Glutamatergic neuron (in vitro differentiated cells): ENCODE data around the gene CHCHD10. TPM values are rescaled to one million over a fixed set of nuclear protein-coding genes. Genes with fewer than 3 reads are reported as not detected.

ENCODE experiments used
- DNase-seq: peaks from one replicate; pipeline ENCODE4 v3.0.0; 2022
- H3K27ac Mint-ChIP-seq: one replicate; pipeline ENCODE4 v1.8.0; 2020; ENCODE audit warnings: mild to moderate bottlenecking, mixed read lengths, inconsistent platforms; ENCODE audit not compliant: unreplicated experiment
- H3K27me3 Mint-ChIP-seq: one replicate; pipeline ENCODE4 v1.8.0; 2020; ENCODE audit warnings: mild to moderate bottlenecking, moderate library complexity, mixed read lengths, inconsistent platforms; ENCODE audit not compliant: unreplicated experiment
- H3K36me3 Mint-ChIP-seq: one replicate; pipeline ENCODE4 v1.8.0; 2020; ENCODE audit warnings: mild to moderate bottlenecking, mixed read lengths, inconsistent platforms; ENCODE audit not compliant: unreplicated experiment
- H3K4me1 Mint-ChIP-seq: one replicate; pipeline ENCODE4 v1.8.0; 2020; ENCODE audit warnings: mild to moderate bottlenecking, low read depth, mixed read lengths, inconsistent platforms; ENCODE audit not compliant: unreplicated experiment
- H3K4me3 Mint-ChIP-seq: one replicate; pipeline ENCODE4 v1.8.0; 2020; ENCODE audit warnings: mild to moderate bottlenecking, mixed read lengths, inconsistent platforms; ENCODE audit not compliant: unreplicated experiment
- H3K9me3 Mint-ChIP-seq: one replicate; pipeline ENCODE4 v1.8.0; 2020; ENCODE audit warnings: mild to moderate bottlenecking, moderate library complexity, mixed read lengths, inconsistent platforms; ENCODE audit not compliant: unreplicated experiment
- CTCF ChIP-seq: fragments of 200-600 bp; sonication (generic); IDR thresholded peaks from one replicate; pipeline ENCODE4 v1.5.0; 2021; ENCODE audit not compliant: partially characterized antibody, unreplicated experiment
- total RNA-seq: library from RNA; stranded (reverse); fragmentation: NEBNext Ultra II Directional; extraction: Animal tissue kit (Norgen Biotek cat#: 25700); gene quantifications from one replicate; pipeline ENCODE4 v1.2.1, GENCODE V29; 2021; ENCODE audit not compliant: unreplicated experiment

Gene CHCHD10
- total RNA-seq, 1 donor from 2014 or later = 35.9 TPM

GRCh38 chr22:23760056-23760455 lies 7.7 kb downstream of the CHCHD10 start:
- TF ChIP-seq CTCF = no peak
- Mint-ChIP-seq H3K4me3 (no peak overlapping the region), H3K4me1 (no peaks in the 10 kb centered on the region), H3K36me3 (no peaks in the 10 kb centered on the region), H3K9me3 (no peaks in the 10 kb centered on the region), H3K27ac (no peak overlapping the region), H3K27me3 (peaks cover 8% of the 10 kb centered on the region)
- no peak for DNase-seq

GRCh38 chr22:23759566-23759965 lies 8.2 kb downstream of the CHCHD10 start:
- Mint-ChIP-seq H3K4me1 (no peaks in the 10 kb centered on the region), H3K9me3 (no peaks in the 10 kb centered on the region), H3K4me3 (no peak overlapping the region), H3K36me3 (no peaks in the 10 kb centered on the region), H3K27ac (no peak overlapping the region), H3K27me3 (peaks cover 8% of the 10 kb centered on the region)
- DNase-seq = no peak
- TF ChIP-seq CTCF = no peak

GRCh38 chr22:23756891-23757290 lies 10.9 kb downstream of the CHCHD10 start:
- peaks cover 5% of the 10 kb centered on the region for H3K27me3 Mint-ChIP-seq
- H3K27ac Mint-ChIP-seq = no peak overlapping the region
- H3K4me1 Mint-ChIP-seq = no peaks in the 10 kb centered on the region
- no peak overlapping the region for H3K4me3 Mint-ChIP-seq
- TF ChIP-seq CTCF = no peak
- DNase-seq = no peak
- H3K9me3 Mint-ChIP-seq = peaks cover 1% of the 10 kb centered on the region
- no peaks in the 10 kb centered on the region for H3K36me3 Mint-ChIP-seq

- no peak for DNase-seq
- no peak overlapping the region for H3K27ac Mint-ChIP-seq
- no peak overlapping the region for H3K4me3 Mint-ChIP-seq
- TF ChIP-seq CTCF = no peak
- H3K4me1 Mint-ChIP-seq = no peaks in the 10 kb centered on the region
- peaks cover 5% of the 10 kb centered on the region for H3K9me3 Mint-ChIP-seq
- H3K36me3 Mint-ChIP-seq = no peaks in the 10 kb centered on the region
- peaks cover 5% of the 10 kb centered on the region for H3K27me3 Mint-ChIP-seq
These were observed 12.1 kb downstream of the CHCHD10 start for GRCh38 chr22:23755711-23756110.

GRCh38 chr22:23754980-23755636 lies 12.7 kb downstream of the CHCHD10 start:
- H3K27ac Mint-ChIP-seq = no peak overlapping the region
- peaks cover 7% of the 10 kb centered on the region for H3K9me3 Mint-ChIP-seq

More at GRCh38 chr22:23754980-23755636, 12.7 kb downstream of the CHCHD10 start:
- DNase-seq = no peak
- Mint-ChIP-seq H3K4me1 (peaks cover 2% of the 10 kb centered on the region), H3K4me3 (no peak overlapping the region), H3K36me3 (no peaks in the 10 kb centered on the region), H3K27me3 (peaks cover 10% of the 10 kb centered on the region)
- no peak for TF ChIP-seq CTCF
